ENCODE measurements around the gene PTPA. TPM values are rescaled to one million over a fixed set of nuclear protein-coding genes. Genes with fewer than 3 reads are reported as not detected.

PTPA gene
- total and polyA plus RNA-seq, 10 of the 15 experiments (the other 5 are each of a cell fraction or from before 2014, with no cell fraction given), result 1.6 to 111 (median 55.1) TPM

GRCh38 chr9:129137292-129138143 is 26.3 kb downstream of the PTPA start:
- no TSS peak for BruUV-seq (replicated peaks)
- ATAC-seq, result no peak
- no peaks in the 10 kb centered on the region for H3K27me3 ChIP-seq (replicated peaks in 1 of 2; ENCODE audit: control insufficient read depth in 2 of 2, insufficient read depth in 2 of 2, low read length in 1 of 2)
- ChIA-PET CTCF (interaction anchor here (0.6 to 11.0 kb wide), 15 partner anchors 8 to 487 kb away, joined by 3 to 273 read pairs (median 11); partner anchors contain the start of genes C9orf50, IER5L and NTMT1), SMC1A (ENCODE audit: uncharacterized antibody, unreplicated experiment) (interaction anchor here (1.1 to 8.1 kb wide), 6 partner anchors 12 to 486 kb away, joined by 3 to 116 read pairs (median 14); partner anchors contain the start of genes C9orf50, IER5L and NTMT1), RAD21 (ENCODE audit: unreplicated experiment) (interaction anchor here (1.3 to 7.8 kb wide), 6 partner anchors 11 to 488 kb away, joined by 3 to 197 read pairs (median 10); partner anchors contain the start of genes IER5L and NTMT1), POLR2A (no interaction called here)
- H2AFZ ChIP-seq (ENCODE audit: control insufficient read depth, low read depth, low read length), result no peak overlapping the region
- in situ Hi-C loops (cut with MboI), result no loop called here
- H3K9ac ChIP-seq (ENCODE audit: control insufficient read depth, insufficient read depth, low read length), result no peak overlapping the region
- no peak overlapping the region for H3K27ac ChIP-seq (ENCODE audit: control insufficient read depth, insufficient read depth)
- DNase-seq (ENCODE audit: low read depth, low spot score), result no peak
- WGBS (ENCODE audit: insufficient coverage, insufficient replicate concordance, low lambda C conversion rate, missing lambda C conversion rate), result 88% methylated on average over 18 of the region's 19 CpGs
- intact Hi-C loops (cut with micrococcal nuclease; ENCODE audit: unreplicated experiment), result loop anchor here (5.0 kb wide), 1 partner anchor 645 kb away; no protein-coding TSS in a partner anchor
- H3K79me2 ChIP-seq (ENCODE audit: control insufficient read depth, insufficient read depth, low read length), result peaks cover 6% of the 10 kb centered on the region
- no peaks in the 10 kb centered on the region for H4K20me1 ChIP-seq (ENCODE audit: control insufficient read depth, insufficient read depth)
- H3K36me3 ChIP-seq (ENCODE audit: control insufficient read depth in 2 of 2, insufficient read depth in 2 of 2, low read length in 1 of 2), result peaks cover 7 to 24% of the 10 kb centered on the region in 2 experiments; a peak in 3 of 4 replicates
- no peak for FAIRE-seq
- no peak for TF ChIP-seq SKIL (IDR thresholded peaks at IDR 0.05; ENCODE audit: low read depth, poor library complexity, severe bottlenecking)
- no peak for TF ChIP-seq NRF1 (conservative IDR thresholded peaks at IDR 0.05; ENCODE audit: low read depth, low read length)
- no peak for TF ChIP-seq ATF7 (IDR thresholded peaks at IDR 0.05; ENCODE audit: low read depth)
- no peak for TF ChIP-seq USF1 (IDR thresholded peaks at IDR 0.05; ENCODE audit: borderline replicate concordance, extremely low read length, insufficient read depth, low read depth, low read length)
- TF ChIP-seq BCLAF1 (IDR thresholded peaks at IDR 0.05), result no peak
- no peak for TF ChIP-seq RELB (IDR thresholded peaks at IDR 0.05; ENCODE audit: low read depth)
- no peak for TF ChIP-seq MEF2A (IDR thresholded peaks at IDR 0.05; ENCODE audit: insufficient read depth, low read depth, low read length)
- no peak for TF ChIP-seq RCOR1 (conservative IDR thresholded peaks at IDR 0.05; ENCODE audit: low read depth, low read length)
- H3K4me3 ChIP-seq, result no peak overlapping the region
- peaks cover 31% of the 10 kb centered on the region for H3K4me1 ChIP-seq (ENCODE audit: control insufficient read depth, insufficient read depth, low read length)
- H3K4me2 ChIP-seq (ENCODE audit: control insufficient read depth, insufficient read depth), result no peak overlapping the region
- H3K9me3 ChIP-seq (replicated peaks; ENCODE audit: control insufficient read depth, insufficient read depth, low read length), result no peaks in the 10 kb centered on the region
